ENCODE data around the gene PCGF5. TPM values are rescaled to one million over a fixed set of nuclear protein-coding genes. Genes with fewer than 3 reads are reported as not detected.

Gene PCGF5
- total RNA-seq, 1 experiment from 2014 or later: 12.0 TPM

GRCh38 chr10:91289305-91289704, 68.8 kb downstream of the PCGF5 start:
- Histone ChIP-seq H3K27me3 (replicated peaks; ENCODE audit: control insufficient read depth, insufficient read depth, low read length) (no peaks in the 10 kb centered on the region; the same call in none of the 2 replicates), H3K4me3 (ENCODE audit: low read depth, low read length) (no peak overlapping the region), H3K4me1 (no peaks in the 10 kb centered on the region), H3K9me3 (no peaks in the 10 kb centered on the region), H3K36me3 (ENCODE audit: control insufficient read depth, insufficient read depth, low read length) (no peaks in the 10 kb centered on the region)
- no peak overlapping the region for H3K4me3 Mint-ChIP-seq (ENCODE audit: unreplicated experiment)
- peaks cover 21% of the 10 kb centered on the region for H3K27me3 Mint-ChIP-seq (ENCODE audit: insufficient read depth, unreplicated experiment)
- ChIA-PET POLR2A (no interaction called here), CTCF (interaction anchor here (1.4 kb wide), 1 partner anchor 9 kb away, joined by 4 read pairs; no protein-coding TSS in a partner anchor)
- BruUV-seq (replicated peaks): no TSS peak
- no peak for DNase-seq
- no peaks in the 10 kb centered on the region for H3K4me1 Mint-ChIP-seq (ENCODE audit: low read depth, unreplicated experiment)
- H3K27ac Mint-ChIP-seq (ENCODE audit: unreplicated experiment): no peak overlapping the region
- TF ChIP-seq CTCF (IDR thresholded peaks at IDR 0.05; ENCODE audit: insufficient read depth in 1 of 2, low read depth in 1 of 2, low read length in 1 of 2, severe bottlenecking in 1 of 2, unreplicated experiment in 1 of 2): no peak
- no peaks in the 10 kb centered on the region for H3K9me3 Mint-ChIP-seq (ENCODE audit: unreplicated experiment)
- H3K36me3 Mint-ChIP-seq (ENCODE audit: insufficient read depth, unreplicated experiment): no peaks in the 10 kb centered on the region
- intact Hi-C loops (cut with micrococcal nuclease; ENCODE audit: unreplicated experiment): no loop called here

GRCh38 chr10:91290607-91291006, 70.1 kb downstream of the PCGF5 start:
- DNase-seq: no peak
- CTCF ChIA-PET: no interaction called here
- Histone ChIP-seq H3K27me3 (replicated peaks; ENCODE audit: control insufficient read depth, insufficient read depth, low read length) (no peaks in the 10 kb centered on the region; the same call in none of the 2 replicates), H3K36me3 (ENCODE audit: control insufficient read depth, insufficient read depth, low read length) (no peaks in the 10 kb centered on the region), H3K9me3 (no peaks in the 10 kb centered on the region), H3K4me1 (no peaks in the 10 kb centered on the region), H3K4me3 (ENCODE audit: low read depth, low read length) (no peak overlapping the region)
- Mint-ChIP-seq H3K4me1 (ENCODE audit: low read depth, unreplicated experiment) (no peaks in the 10 kb centered on the region), H3K36me3 (ENCODE audit: insufficient read depth, unreplicated experiment) (no peaks in the 10 kb centered on the region), H3K4me3 (ENCODE audit: unreplicated experiment) (no peak overlapping the region), H3K27ac (ENCODE audit: unreplicated experiment) (no peak overlapping the region), H3K27me3 (ENCODE audit: insufficient read depth, unreplicated experiment) (peaks cover 21% of the 10 kb centered on the region), H3K9me3 (ENCODE audit: unreplicated experiment) (no peaks in the 10 kb centered on the region)
- no peak for TF ChIP-seq CTCF (IDR thresholded peaks at IDR 0.05; ENCODE audit: insufficient read depth in 1 of 2, low read depth in 1 of 2, low read length in 1 of 2, severe bottlenecking in 1 of 2, unreplicated experiment in 1 of 2)
- no TSS peak for BruUV-seq (replicated peaks)
- intact Hi-C loops (cut with micrococcal nuclease; ENCODE audit: unreplicated experiment): loop anchor here (1.0 to 5.0 kb wide), 2 partner anchors 36 to 302 kb away; no protein-coding TSS in a partner anchor
- POLR2A ChIA-PET: no interaction called here

GRCh38 chr10:91294134-91294906, 73.9 kb downstream of the PCGF5 start:
- H3K9me3 ChIP-seq: no peaks in the 10 kb centered on the region
- no peaks in the 10 kb centered on the region for H3K36me3 ChIP-seq (ENCODE audit: control insufficient read depth, insufficient read depth, low read length)
- CTCF ChIA-PET: no interaction called here
- Mint-ChIP-seq H3K4me3 (ENCODE audit: unreplicated experiment) (no peak overlapping the region), H3K27ac (ENCODE audit: unreplicated experiment) (no peak overlapping the region), H3K27me3 (ENCODE audit: insufficient read depth, unreplicated experiment) (peaks cover 16% of the 10 kb centered on the region), H3K36me3 (ENCODE audit: insufficient read depth, unreplicated experiment) (no peaks in the 10 kb centered on the region), H3K4me1 (ENCODE audit: low read depth, unreplicated experiment) (no peaks in the 10 kb centered on the region), H3K9me3 (ENCODE audit: unreplicated experiment) (no peaks in the 10 kb centered on the region)
- no peak for TF ChIP-seq CTCF (IDR thresholded peaks at IDR 0.05; ENCODE audit: insufficient read depth in 1 of 2, low read depth in 1 of 2, low read length in 1 of 2, severe bottlenecking in 1 of 2, unreplicated experiment in 1 of 2)
- intact Hi-C loops (cut with micrococcal nuclease; ENCODE audit: unreplicated experiment): loop anchor here (5.0 kb wide), 1 partner anchor 298 kb away; no protein-coding TSS in a partner anchor
- H3K4me3 ChIP-seq (ENCODE audit: low read depth, low read length): no peak overlapping the region
- no peaks in the 10 kb centered on the region; the same call in none of the 2 replicates for H3K27me3 ChIP-seq (replicated peaks; ENCODE audit: control insufficient read depth, insufficient read depth, low read length)
- POLR2A ChIA-PET: no interaction called here
- no peaks in the 10 kb centered on the region for H3K4me1 ChIP-seq
- no TSS peak for BruUV-seq (replicated peaks)
- no peak for DNase-seq
